Measurements from ENCODE around the gene ZNF134. TPM values are rescaled to one million over a fixed set of nuclear protein-coding genes. Genes with fewer than 3 reads are reported as not detected.

The ZNF134 gene
- total and polyA plus RNA-seq, 2 experiments from 2014 or later: 14.6 to 79.6 TPM

GRCh38 chr19:57570707-57571106 is 43.3 kb upstream of the ZNF134 start:
- Mint-ChIP-seq H3K27ac (no peak overlapping the region), H3K36me3 (ENCODE audit: low read depth) (peaks cover 84% of the 10 kb centered on the region), H3K4me1 (no peaks in the 10 kb centered on the region), H3K4me3 (no peak overlapping the region), H3K27me3 (ENCODE audit: insufficient read depth, low read depth, poor library complexity) (peaks cover 4% of the 10 kb centered on the region), H3K9me3 (peaks cover 100% of the 10 kb centered on the region)
- Histone ChIP-seq H3K4me3 (no peak overlapping the region), H3K79me2 (replicated peaks; ENCODE audit: insufficient read depth) (no peaks in the 10 kb centered on the region), H4K20me1 (replicated peaks; ENCODE audit: insufficient read depth) (no peaks in the 10 kb centered on the region), H3K36me3 (ENCODE audit: insufficient read depth) (peaks cover 42% of the 10 kb centered on the region), H3K27me3 (ENCODE audit: insufficient read depth) (no peaks in the 10 kb centered on the region), H3K4me1 (ENCODE audit: insufficient read depth) (no peaks in the 10 kb centered on the region), H3K9me2 (ENCODE audit: insufficient read depth) (0 out of 2 replicates have a peak, but pooled peaks cover under 1% of the 10 kb centered on the region), H2AFZ (no peak overlapping the region), H3K27ac (ENCODE audit: low read depth) (no peak overlapping the region), H3F3A (replicated peaks; ENCODE audit: low read depth) (no peaks in the 10 kb centered on the region), H3K4me2 (no peak overlapping the region)
- ATAC-seq (no peak), DNase-seq (ENCODE audit: low spot score) (no peak)
- TF ChIP-seq, protein P1, sequence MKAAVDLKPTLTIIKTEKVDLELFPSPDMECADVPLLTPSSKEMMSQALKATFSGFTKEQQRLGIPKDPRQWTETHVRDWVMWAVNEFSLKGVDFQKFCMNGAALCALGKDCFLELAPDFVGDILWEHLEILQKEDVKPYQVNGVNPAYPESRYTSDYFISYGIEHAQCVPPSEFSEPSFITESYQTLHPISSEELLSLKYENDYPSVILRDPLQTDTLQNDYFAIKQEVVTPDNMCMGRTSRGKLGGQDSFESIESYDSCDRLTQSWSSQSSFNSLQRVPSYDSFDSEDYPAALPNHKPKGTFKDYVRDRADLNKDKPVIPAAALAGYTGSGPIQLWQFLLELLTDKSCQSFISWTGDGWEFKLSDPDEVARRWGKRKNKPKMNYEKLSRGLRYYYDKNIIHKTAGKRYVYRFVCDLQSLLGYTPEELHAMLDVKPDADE (IDR thresholded peaks at IDR 0.05): no peak
- TF ChIP-seq EZH2 (IDR thresholded peaks at IDR 0.05; ENCODE audit: low read depth, unreplicated experiment) (no peak), NANOG (IDR thresholded peaks at IDR 0.05; ENCODE audit: borderline replicate concordance) (no peak), ZNF331 (CRISPR knock-in tag; IDR thresholded peaks at IDR 0.05; ENCODE audit: low read depth) (no peak), CREB1 (CRISPR knock-in tag; IDR thresholded peaks at IDR 0.05; ENCODE audit: low read depth) (no peak), JUNB (IDR thresholded peaks at IDR 0.05; ENCODE audit: unreplicated experiment) (no peak), REST (IDR thresholded peaks at IDR 0.05; ENCODE audit: unreplicated experiment) (no peak), ZNF114 (CRISPR knock-in tag; IDR thresholded peaks at IDR 0.05) (no peak), STAT1 (IDR thresholded peaks at IDR 0.05; ENCODE audit: unreplicated experiment) (no peak)
- TF ChIP-seq, protein P2, sequence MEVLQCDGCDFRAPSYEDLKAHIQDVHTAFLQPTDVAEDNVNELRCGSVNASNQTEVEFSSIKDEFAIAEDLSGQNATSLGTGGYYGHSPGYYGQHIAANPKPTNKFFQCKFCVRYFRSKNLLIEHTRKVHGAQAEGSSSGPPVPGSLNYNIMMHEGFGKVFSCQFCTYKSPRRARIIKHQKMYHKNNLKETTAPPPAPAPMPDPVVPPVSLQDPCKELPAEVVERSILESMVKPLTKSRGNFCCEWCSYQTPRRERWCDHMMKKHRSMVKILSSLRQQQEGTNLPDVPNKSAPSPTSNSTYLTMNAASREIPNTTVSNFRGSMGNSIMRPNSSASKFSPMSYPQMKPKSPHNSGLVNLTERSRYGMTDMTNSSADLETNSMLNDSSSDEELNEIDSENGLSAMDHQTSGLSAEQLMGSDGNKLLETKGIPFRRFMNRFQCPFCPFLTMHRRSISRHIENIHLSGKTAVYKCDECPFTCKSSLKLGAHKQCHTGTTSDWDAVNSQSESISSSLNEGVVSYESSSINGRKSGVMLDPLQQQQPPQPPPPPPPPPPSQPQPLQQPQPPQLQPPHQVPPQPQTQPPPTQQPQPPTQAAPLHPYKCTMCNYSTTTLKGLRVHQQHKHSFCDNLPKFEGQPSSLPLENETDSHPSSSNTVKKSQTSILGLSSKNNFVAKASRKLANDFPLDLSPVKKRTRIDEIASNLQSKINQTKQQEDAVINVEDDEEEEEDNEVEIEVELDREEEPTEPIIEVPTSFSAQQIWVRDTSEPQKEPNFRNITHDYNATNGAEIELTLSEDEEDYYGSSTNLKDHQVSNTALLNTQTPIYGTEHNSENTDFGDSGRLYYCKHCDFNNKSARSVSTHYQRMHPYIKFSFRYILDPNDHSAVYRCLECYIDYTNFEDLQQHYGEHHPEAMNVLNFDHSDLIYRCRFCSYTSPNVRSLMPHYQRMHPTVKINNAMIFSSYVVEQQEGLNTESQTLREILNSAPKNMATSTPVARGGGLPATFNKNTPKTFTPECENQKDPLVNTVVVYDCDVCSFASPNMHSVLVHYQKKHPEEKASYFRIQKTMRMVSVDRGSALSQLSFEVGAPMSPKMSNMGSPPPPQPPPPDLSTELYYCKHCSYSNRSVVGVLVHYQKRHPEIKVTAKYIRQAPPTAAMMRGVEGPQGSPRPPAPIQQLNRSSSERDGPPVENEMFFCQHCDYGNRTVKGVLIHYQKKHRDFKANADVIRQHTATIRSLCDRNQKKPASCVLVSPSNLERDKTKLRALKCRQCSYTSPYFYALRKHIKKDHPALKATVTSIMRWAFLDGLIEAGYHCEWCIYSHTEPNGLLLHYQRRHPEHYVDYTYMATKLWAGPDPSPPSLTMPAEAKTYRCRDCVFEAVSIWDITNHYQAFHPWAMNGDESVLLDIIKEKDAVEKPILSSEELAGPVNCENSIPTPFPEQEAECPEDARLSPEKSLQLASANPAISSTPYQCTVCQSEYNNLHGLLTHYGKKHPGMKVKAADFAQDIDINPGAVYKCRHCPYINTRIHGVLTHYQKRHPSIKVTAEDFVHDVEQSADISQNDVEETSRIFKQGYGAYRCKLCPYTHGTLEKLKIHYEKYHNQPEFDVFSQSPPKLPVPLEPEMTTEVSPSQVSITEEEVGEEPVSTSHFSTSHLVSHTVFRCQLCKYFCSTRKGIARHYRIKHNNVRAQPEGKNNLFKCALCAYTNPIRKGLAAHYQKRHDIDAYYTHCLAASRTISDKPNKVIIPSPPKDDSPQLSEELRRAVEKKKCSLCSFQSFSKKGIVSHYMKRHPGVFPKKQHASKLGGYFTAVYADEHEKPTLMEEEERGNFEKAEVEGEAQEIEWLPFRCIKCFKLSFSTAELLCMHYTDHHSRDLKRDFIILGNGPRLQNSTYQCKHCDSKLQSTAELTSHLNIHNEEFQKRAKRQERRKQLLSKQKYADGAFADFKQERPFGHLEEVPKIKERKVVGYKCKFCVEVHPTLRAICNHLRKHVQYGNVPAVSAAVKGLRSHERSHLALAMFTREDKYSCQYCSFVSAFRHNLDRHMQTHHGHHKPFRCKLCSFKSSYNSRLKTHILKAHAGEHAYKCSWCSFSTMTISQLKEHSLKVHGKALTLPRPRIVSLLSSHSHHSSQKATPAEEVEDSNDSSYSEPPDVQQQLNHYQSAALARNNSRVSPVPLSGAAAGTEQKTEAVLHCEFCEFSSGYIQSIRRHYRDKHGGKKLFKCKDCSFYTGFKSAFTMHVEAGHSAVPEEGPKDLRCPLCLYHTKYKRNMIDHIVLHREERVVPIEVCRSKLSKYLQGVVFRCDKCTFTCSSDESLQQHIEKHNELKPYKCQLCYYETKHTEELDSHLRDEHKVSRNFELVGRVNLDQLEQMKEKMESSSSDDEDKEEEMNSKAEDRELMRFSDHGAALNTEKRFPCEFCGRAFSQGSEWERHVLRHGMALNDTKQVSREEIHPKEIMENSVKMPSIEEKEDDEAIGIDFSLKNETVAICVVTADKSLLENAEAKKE (CRISPR knock-in tag; IDR thresholded peaks at IDR 0.05): no peak
